Right renal pelvis (tissue), 4 donors: ENCODE data around the gene OLIG2. TPM values are rescaled to one million over a fixed set of nuclear protein-coding genes. Genes with fewer than 3 reads are reported as not detected.

ENCODE experiments used
- DNase-seq, 4 donors: peaks; one replicate each; pipeline ENCODE4 v3.0.0-alpha.2; 2013; ENCODE audit warnings: low read depth in 4 of 4, low spot score in 3 of 4, missing footprints in 1 of 4
- polyA plus RNA-seq, 4 donors: library from polyadenylated mRNA; unstranded; fragments of 120-200 nt; gene quantifications; one replicate each; pipeline ENCODE4 v1.2.1, GENCODE V29; 2013; ENCODE audit not compliant: insufficient read length in 4 of 4

OLIG2 gene
- polyA plus RNA-seq, 4 donors: not detected

- DNase-seq: no peak
Observed at GRCh38 chr21:33019885-33020557, 5.7 kb upstream of the OLIG2 start.

DNA sequence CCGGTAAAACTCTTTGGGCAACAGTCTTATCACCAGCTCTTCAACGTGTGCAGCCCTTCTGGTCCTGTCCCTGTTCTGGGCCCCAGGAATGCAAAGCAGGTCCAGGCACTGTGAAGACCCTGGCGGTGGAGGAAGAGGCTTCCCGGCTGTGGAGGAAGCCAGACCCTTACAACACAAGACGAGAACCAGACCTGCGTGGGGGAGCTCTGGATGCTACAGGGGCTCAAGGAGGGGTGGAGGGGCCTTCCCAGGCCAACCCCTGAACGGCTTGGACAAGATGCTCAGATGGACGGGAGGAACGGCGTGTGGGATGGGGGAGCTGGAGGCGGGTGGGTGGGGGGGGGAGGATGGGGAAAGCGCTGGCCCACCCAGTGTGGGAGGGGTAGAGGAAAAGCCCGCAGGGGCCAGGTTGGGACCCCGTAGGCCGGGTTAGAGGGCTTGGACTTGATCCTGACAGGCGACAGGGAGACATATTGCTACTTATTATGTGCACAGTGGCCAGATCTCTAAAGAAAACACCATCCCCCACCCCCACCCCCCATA, 5.1 kb upstream of the OLIG2 start:
- DNase-seq: no peak

DNA sequence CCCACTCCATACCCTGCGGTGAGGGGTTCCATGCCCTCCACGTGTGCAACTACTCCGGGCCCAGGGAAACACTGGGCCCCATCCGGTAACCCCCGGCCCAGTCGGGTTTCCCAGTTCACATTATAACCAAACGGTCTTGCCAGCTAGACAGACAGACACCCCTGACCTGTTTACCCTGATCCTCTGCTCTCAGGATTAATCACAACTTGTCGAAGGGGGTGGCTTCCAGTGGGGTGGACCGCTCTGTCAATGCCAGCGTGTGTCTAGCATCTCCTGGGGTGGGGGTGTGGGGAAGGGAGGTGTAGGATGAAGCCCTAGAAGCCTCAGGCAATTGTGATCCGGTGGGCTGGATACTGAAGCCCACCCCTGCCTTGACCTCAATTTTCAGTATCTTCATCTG, 4.6 kb upstream of the OLIG2 start:
- DNase-seq: no peak

GRCh38 chr21:33021667-33022066, 4.1 kb upstream of the OLIG2 start:
- no peak for DNase-seq

GRCh38 chr21:33022489-33022827, 3.3 kb upstream of the OLIG2 start:
- no peak for DNase-seq

DNA sequence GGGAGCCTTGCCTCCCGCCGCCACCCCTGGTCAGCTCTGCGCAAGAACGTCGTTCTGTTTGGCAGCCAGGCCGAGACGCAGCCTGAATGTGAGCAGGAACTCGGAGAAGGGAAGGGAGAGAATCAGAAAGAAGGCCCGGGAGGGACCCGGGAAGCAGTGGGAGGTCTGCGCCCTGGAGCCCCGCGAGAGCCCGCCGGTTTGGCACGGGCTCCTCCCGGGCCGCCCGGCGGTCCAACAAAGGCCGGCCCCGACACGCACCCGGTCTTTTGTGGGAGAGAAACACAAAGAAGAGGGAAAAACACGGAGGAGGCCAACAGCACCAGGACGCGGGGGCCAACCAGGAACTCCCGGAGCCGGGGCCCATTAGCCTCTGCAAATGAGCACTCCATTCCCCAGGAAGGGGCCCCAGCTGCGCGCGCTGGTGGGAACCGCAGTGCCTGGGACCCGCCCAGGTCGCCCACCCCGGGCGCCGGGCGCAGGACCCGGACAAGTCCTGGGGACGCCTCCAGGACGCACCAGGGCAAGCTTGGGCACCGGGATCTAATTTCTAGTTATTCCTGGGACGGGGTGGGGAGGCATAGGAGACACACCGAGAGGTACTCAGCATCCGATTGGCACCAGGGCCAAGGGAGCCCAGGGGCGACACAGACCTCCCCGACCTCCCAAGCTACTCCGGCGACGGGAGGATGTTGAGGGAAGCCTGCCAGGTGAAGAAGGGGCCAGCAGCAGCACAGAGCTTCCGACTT, 2.7 kb upstream of the OLIG2 start:
- no peak for DNase-seq

DNA sequence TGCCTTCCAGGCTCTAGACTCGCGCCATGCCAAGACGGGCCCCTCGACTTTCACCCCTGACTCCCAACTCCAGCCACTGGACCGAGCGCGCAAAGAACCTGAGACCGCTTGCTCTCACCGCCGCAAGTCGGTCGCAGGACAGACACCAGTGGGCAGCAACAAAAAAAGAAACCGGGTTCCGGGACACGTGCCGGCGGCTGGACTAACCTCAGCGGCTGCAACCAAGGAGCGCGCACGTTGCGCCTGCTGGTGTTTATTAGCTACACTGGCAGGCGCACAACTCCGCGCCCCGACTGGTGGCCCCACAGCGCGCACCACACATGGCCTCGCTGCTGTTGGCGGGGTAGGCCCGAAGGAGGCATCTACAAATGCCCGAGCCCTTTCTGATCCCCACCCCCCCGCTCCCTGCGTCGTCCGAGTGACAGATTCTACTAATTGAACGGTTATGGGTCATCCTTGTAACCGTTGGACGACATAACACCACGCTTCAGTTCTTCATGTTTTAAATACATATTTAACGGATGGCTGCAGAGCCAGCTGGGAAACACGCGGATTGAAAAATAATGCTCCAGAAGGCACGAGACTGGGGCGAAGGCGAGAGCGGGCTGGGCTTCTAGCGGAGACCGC, 2.0 kb upstream of the OLIG2 start:
- no peak for DNase-seq

GRCh38 chr21:33024201-33025103, 1.3 kb upstream of the OLIG2 start:
- DNase-seq: no peak

DNA sequence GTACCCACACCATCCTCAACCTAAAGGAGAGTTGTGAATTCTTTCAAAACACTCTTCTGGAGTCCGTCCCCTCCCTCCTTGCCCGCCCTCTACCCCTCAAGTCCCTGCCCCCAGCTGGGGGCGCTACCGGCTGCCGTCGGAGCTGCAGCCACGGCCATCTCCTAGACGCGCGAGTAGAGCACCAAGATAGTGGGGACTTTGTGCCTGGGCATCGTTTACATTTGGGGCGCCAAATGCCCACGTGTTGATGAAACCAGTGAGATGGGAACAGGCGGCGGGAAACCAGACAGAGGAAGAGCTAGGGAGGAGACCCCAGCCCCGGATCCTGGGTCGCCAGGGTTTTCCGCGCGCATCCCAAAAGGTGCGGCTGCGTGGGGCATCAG, 638 bp upstream of the OLIG2 start:
- no peak for DNase-seq

DNA sequence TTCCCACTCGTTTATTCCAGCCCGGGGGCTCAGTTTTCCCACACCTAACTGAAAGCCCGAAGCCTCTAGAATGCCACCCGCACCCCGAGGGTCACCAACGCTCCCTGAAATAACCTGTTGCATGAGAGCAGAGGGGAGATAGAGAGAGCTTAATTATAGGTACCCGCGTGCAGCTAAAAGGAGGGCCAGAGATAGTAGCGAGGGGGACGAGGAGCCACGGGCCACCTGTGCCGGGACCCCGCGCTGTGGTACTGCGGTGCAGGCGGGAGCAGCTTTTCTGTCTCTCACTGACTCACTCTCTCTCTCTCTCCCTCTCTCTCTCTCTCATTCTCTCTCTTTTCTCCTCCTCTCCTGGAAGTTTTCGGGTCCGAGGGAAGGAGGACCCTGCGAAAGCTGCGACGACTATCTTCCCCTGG, 716 bp downstream of the OLIG2 start:
- no peak for DNase-seq

- DNase-seq: no peak
Observed at GRCh38 chr21:33026878-33027400, 1.2 kb downstream of the OLIG2 start.

DNA sequence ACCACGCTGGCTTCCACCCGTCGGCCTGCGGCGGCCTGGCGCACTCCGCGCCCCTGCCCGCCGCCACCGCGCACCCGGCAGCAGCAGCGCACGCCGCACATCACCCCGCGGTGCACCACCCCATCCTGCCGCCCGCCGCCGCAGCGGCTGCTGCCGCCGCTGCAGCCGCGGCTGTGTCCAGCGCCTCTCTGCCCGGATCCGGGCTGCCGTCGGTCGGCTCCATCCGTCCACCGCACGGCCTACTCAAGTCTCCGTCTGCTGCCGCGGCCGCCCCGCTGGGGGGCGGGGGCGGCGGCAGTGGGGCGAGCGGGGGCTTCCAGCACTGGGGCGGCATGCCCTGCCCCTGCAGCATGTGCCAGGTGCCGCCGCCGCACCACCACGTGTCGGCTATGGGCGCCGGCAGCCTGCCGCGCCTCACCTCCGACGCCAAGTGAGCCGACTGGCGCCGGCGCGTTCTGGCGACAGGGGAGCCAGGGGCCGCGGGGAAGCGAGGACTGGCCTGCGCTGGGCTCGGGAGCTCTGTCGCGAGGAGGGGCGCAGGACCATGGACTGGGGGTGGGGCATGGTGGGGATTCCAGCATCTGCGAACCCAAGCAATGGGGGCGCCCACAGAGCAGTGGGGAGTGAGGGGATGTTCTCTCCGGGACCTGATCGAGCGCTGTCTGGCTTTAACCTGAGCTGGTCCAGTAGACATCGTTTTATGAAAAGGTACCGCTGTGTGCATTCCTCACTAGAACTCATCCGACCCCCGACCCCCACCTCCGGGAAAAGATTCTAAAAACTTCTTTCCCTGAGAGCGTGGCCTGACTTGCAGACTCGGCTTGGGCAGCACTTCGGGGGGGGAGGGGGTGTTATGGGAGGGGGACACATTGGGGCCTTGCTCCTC, 1.9 kb downstream of the OLIG2 start:
- DNase-seq: no peak

GRCh38 chr21:33028287-33028670, 2.5 kb downstream of the OLIG2 start:
- DNase-seq: no peak

GRCh38 chr21:33028773-33029384, 3.1 kb downstream of the OLIG2 start:
- no peak for DNase-seq

- DNase-seq: no peak
Observed at GRCh38 chr21:33029385-33029921, 3.7 kb downstream of the OLIG2 start.

DNA sequence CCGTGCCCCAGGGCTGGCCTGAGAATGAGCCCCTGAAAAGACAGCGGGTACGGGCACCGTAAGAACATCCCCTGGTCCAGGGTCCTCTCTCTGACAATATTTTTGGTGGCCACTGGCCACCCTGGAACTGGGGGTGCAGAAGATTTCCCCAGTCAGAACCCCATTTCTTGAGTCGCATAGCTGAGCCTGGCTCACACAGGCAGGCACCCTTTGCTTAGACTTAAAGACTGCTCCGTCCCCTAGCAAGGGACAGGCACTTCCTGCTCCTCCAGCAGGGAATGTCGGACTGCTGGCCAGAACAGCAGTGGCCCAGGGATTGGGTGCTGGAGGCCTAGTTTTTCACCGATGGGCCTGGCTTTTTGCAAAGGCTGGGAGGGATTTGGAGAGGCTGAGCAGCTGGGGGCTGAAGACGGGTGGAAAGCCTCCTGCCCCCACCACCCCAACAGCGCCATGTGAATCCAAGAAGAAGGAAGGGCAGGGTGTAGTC, 4.3 kb downstream of the OLIG2 start:
- DNase-seq: no peak

DNA sequence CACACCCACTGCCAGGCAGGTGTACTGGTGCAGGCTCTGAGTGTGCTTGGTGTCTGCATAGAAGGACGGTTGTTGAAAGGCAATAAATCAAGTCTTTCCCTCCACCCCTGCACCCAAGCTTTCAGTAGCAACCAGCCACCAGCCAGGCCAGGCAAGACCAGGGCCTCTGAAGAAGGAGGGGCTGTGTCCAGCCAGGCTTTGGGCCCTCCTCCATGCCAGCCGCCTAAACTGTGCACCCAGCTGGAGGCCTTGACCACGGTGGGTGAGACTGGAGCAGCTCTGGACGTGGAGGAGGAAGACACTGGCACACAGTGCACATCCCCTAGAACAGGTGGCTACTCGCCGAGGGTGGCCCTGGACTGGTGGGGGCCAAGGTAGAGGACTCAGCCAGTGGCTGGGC, 4.9 kb downstream of the OLIG2 start:
- DNase-seq: no peak

- no peak for DNase-seq
Observed at GRCh38 chr21:33031152-33031911, 5.6 kb downstream of the OLIG2 start.
